Stimulated activated CD4-positive, alpha-beta T cell treated with anti-CD3 and anti-CD28 coated beads, Interleukin-1b, Interleukin-23, amount 100 ng/mL, for 4 hours (primary cell): ENCODE results near the gene NUP188.

ENCODE experiments used
- DNase-seq, 2 donors: peaks; one replicate each; pipeline ENCODE4 v3.0.0-alpha.2; 2020; ENCODE audit warnings: low read depth in 2 of 2

The NUP188 gene, protein sequence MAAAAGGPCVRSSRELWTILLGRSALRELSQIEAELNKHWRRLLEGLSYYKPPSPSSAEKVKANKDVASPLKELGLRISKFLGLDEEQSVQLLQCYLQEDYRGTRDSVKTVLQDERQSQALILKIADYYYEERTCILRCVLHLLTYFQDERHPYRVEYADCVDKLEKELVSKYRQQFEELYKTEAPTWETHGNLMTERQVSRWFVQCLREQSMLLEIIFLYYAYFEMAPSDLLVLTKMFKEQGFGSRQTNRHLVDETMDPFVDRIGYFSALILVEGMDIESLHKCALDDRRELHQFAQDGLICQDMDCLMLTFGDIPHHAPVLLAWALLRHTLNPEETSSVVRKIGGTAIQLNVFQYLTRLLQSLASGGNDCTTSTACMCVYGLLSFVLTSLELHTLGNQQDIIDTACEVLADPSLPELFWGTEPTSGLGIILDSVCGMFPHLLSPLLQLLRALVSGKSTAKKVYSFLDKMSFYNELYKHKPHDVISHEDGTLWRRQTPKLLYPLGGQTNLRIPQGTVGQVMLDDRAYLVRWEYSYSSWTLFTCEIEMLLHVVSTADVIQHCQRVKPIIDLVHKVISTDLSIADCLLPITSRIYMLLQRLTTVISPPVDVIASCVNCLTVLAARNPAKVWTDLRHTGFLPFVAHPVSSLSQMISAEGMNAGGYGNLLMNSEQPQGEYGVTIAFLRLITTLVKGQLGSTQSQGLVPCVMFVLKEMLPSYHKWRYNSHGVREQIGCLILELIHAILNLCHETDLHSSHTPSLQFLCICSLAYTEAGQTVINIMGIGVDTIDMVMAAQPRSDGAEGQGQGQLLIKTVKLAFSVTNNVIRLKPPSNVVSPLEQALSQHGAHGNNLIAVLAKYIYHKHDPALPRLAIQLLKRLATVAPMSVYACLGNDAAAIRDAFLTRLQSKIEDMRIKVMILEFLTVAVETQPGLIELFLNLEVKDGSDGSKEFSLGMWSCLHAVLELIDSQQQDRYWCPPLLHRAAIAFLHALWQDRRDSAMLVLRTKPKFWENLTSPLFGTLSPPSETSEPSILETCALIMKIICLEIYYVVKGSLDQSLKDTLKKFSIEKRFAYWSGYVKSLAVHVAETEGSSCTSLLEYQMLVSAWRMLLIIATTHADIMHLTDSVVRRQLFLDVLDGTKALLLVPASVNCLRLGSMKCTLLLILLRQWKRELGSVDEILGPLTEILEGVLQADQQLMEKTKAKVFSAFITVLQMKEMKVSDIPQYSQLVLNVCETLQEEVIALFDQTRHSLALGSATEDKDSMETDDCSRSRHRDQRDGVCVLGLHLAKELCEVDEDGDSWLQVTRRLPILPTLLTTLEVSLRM (N-terminal part only)

DNA sequence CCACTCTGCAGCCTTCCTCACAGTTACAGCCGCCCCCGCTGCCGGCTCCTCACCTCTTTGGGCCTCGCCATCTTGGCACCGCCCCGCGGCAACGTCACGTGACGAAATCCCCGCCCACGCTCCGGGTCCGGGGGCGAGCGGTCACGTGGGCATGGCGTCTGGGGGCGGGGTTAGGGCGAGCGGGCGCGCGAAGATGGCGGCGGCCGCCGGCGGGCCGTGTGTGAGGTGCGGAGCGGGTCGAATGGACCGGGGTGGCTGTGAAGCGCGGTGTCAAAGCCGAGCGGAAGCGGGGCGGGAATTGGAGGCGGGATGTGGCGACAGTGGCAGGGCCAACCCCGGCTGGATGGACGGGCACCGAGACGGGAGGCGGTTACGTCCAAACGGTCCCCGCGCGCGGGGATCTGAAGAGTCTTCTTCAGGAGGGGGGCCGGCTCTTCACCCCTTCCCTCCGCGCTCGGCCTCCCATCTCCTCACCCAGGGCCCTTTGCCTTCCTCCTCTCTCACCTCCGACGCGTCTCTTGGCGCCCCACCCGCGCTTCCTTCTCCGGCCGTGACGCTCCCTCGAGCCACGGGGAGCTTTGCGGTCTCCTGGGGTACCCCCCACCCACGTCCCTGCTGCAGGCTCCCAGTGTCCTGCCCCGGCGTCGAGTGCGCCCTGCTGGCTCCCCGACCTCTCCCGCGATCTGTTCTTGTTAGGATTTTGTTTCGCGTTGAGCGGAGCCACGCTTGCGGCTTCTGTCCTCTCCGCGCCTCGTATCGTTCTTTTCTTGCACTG is at the start of gene NUP188, which contains the start of gene DOLK:
Gene NUP188, plus strand, starts transcription at position 173 of the 775 bp plus-strand sequence. Its CDS starts 21 bp downstream, at position 194.
Gene DOLK, minus strand, starts transcription at position 77 of the 775 bp plus-strand sequence. CDS start 300 bp downstream, outside the sequence.
- peak; percentile 100 for DNase-seq

DNA sequence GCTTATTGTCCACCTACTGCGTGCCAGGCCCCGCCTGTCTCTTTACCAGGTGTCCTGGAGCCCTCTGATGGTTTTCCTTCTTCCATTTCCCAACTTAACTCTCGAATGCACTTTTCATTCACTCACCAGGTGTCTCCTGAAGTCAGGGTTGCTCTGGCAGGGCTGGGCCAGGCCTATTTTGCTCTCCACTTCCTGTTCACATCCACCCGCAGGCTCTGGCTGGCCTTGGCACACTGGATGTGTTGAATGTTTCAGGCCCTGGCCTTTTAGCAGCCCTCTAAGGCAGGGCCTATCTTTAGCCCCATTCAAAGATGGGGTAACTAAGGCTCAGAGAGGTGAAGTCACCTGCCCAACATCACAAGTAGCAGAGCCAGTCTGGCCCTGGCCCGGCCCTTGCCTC is 49.1 kb upstream of the NUP188 start:
- no peak for DNase-seq

DNA sequence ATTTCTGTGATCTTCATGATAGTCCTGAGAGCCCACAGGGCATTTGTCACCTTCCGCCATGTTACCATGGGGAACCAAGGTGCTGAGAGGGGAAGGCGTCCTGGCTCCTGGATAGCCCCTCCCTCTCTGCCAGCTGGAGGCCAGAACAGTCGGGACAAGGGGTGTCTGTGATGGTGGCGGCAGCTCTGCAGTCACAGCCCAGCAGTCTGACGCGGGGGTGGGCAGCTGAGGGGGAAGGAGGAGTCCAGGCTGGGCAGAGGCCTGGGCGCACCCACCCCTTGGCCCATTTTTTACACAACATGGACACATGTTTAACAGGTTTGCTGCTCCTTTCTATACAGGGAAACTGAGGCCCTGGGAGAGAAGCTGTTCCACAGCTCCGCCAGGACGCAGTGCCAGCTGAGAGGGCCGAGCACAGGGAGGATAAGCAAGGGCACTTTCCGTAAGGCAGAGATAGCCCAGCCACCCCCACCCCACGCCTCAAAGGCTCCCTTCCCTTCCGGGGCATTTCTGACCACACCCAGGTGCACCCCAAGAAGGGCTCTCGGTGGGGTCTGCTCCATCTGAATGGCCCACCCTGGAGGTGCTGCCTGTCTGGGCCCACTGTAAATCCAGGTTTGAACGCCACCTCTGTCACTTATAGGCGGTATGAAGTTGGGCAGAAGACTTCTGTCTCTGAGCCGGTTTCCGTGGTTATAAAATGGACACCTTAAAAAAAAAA is 48.5 kb upstream of the NUP188 start:
- DNase-seq = no peak

DNA sequence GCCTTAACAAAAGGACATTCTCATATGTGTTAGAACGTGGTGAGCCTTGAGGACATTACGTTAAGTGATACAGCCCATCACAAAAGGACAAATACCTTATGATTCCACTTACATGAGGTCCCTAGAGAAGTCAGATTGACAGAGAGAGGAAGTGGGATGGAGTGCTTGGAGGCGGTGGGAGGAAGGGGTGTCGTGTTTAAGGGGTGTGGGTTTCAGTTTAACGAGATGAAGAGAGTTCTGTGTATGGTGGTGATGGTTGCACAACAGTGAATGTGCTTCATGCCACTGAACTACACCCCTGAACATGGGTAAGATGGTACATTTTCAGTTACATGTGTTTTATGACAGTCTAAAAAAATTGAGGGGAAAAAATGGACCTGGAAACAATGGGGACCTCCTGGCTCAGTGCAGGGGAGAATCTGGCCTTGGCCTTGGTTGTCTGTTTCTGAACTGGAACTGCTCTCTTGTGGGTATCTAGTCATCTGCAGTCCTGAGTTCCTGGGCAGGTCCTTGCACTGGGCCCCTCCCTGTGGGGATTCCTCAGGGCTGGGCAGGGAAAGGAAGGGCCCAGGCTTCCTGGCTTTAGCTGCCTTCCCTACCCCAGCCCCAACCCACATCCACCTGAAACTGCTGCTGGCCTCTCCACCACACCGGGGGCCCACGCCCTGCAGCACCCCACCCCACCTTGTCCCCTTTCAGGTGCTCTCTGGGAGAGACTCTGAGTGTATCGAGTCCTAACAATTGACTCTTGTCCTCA is 47.8 kb upstream of the NUP188 start:
- no peak for DNase-seq

DNA sequence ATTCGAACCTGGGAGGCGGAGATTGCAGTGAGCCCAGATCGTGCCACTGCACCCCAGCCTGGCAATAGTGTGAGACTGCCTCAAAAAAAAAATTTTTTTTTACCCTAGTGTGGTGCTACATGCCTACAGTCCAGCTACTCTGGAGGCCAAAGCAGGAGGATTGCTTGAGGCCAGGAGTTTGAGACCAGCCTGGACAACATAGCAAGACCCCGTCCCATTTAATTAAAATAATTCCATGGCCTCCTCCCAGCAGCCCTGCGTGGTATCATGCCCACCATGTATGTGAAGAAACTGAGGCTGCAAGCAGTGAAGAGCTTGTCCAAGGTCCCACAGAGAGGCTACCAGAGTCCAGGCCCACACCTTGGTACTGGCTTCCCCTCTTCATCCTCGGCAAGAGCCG is 46.1 kb upstream of the NUP188 start:
- no peak for DNase-seq

DNA sequence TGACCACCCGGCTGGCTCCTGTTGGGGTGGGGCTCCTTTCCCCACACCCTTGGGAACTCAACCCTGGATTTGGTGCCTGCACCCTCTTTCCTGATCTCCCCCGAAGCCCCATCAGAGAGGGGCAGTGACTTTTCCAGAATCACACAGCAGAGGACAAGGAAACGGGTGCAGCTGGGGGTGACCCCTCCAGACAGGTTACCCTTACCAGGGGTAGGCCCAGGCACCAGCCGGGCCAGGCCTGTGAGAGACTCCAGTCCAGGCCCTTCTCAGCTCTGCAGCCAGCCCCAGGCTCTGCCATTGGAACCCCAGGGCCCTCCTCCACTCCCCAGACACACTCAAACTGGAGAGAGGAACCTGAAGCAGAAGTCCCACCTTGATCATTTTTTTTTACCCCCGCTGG is 45.7 kb upstream of the NUP188 start:
- DNase-seq = no peak

DNA sequence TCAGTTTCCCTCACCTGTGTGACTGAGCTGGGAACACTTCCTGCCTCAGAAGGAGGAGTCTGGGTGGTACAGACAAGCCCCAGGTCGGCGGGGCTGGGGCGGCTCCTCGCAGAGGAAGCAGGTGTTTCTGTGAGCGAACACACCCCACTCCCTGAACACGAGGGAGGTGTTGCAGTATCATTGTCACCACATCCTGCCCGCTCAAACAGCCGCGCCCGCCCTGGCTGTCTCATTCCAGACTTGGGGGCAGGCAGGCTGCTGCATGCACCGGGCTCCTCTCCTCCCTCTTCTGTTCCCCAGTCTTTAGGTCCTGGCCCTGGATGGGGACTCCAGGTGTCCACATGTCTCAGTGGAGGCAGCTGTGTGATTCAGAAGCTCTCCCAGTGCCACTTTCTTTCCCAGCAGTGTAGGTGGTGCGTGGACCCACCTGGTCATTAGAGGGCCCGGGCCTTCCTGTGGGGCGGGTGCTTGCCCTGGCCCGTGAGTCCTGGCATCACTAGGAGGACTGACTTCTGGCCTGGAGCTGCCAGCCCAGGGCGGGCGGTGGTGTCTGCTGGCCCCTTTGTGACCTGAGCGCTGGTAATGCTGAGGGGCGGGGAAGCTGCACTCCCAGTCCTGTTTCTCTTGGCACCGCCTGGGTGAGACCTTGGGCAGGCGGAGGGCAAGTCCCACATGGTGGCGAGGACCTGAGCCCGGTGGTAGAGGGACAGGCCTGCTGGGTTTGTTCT is 45.0 kb upstream of the NUP188 start:
- DNase-seq = peak; percentile 68 to 80

DNA sequence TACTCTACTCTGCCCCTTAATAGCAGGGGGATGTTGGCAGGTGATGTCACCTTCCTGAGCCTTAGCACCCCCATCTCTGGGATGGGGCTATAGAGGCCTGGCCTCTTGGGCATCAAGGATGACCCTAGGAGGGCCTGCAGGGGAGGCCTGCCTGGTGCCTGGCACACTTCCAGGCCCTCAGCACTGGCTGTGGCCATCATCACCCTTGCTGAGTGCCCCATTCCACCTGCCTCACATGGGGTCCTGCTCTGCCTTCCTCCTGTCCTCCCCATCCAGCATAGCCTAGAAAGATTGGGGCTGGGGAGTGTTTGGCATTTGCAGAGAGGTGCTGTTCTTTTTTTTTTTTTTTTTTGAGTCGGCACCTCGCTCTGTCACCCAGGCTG is 44.4 kb upstream of the NUP188 start:
- DNase-seq = no peak

DNA sequence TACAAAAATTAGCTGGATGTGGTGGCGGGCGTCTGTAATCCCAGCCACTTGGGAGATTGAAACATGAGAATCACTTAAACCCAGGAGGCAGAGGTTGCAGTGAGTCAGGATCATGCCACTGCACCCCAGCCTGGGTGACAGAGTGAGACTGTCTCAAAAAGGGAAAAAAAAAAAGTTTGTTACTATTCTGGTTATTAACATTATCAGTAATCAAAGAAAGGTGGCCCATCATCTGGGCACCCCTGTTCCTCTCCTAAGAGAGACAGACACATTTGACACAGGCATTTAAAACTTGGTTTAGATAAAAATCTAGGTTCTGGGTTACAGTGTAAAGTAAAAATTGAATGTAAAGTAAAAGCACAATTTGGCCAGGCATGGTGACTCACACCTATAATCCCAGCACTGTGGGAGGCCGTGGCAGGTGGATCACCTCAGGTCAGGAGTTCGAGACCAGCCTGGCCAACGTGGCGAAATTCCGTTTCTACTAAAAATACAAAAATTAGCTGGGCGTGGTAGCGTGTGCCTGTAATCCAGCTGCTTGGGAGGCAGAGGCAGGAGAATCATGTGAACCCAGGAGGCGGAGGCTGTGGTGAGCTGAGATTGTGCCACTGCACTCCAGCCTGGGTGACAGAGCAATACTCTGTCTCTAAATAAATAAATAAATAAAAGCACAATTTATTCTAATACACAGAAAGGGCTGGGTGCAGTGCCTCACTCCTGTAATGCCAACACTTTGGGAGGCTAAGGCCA is 43.5 kb upstream of the NUP188 start:
- no peak for DNase-seq

DNA sequence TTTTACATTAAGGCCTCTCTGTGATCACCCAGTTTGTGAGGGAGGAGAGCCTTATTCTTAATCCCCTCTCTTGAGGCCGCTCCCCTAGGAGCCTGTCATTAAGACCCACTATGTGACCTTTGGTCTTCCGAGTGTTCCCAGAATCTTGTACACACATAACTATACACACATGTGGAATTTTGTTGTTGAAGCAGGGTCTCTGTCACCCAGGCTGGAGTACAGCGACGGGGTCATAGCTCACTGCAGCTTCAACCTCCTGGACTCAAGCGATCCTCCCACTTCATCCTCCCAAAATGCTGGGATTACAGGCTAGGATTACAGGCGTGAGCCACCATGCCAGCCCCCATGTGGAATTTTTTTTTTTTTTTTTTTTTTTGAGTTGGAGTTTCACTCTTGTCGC is 41.5 kb upstream of the NUP188 start:
- DNase-seq = no peak

DNA sequence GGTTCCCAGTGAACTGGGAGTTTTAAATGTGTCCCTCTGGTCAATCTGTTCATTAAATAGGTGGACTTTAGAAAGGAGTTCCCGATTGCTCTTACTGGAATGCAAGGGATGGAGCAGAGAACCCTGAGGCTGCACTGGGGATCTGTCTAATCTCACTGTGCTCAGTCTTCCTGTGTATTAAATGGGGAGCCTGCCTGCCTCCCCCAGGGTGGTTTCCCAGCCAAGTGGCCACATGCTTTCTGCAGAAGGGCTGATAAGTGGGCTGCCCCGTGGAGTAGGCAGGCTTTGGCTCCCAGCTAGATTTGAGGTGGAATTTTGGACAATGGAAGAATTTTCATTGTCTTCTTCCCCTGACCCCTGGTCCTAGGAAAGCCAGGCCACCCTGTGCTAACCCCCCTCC is 40.8 kb upstream of the NUP188 start:
- no peak for DNase-seq

DNA sequence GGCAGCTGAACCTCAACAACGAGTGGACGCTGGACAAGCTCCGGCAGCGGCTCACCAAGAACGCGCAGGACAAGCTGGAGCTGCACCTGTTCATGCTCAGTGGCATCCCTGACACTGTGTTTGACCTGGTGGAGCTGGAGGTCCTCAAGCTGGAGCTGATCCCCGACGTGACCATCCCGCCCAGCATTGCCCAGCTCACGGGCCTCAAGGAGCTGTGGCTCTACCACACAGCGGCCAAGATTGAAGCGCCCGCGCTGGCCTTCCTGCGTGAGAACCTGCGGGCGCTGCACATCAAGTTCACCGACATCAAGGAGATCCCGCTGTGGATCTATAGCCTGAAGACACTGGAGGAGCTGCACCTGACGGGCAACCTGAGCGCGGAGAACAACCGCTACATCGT is 39.1 kb upstream of the NUP188 start:
- no peak for DNase-seq

DNA sequence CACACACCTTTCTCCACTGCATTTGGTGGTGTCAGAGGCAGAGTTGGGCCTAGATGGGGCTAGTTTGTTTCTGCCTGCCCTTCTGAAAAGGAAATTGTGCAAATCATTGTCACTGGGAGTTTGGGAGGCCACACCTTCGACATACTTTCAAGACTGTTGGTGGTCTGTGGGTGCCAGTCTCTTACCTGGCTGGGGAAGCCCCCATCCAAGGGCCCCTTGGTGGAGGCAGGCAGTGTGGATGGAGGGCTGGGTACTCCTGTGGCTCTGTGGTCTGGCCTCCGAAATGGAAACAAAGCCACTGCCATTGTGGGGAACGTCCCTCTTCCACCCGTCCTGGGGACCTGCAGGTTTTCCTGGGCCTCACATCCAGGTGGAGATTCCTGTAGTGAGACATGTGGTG is 37.6 kb upstream of the NUP188 start:
- DNase-seq = no peak

DNA sequence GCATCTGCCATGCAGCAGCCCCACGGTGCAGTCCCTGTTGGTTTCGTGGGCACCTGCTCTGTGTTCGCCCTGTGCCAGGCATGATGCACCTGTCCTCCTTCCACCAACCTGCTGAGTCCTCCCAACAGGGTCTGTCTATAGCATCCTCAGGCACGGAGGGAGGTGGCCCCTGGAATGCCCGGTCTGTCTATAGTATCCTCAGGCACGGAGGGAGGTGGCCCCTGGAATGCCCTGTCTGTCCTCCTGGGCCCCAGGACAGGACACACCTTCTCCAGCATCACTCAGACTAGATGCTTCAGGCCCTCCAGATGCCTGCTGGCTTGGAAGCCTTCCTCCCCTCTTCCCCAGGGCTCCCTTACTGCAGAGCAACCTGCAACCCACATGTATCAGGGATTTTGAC is 36.6 kb upstream of the NUP188 start:
- no peak for DNase-seq

DNA sequence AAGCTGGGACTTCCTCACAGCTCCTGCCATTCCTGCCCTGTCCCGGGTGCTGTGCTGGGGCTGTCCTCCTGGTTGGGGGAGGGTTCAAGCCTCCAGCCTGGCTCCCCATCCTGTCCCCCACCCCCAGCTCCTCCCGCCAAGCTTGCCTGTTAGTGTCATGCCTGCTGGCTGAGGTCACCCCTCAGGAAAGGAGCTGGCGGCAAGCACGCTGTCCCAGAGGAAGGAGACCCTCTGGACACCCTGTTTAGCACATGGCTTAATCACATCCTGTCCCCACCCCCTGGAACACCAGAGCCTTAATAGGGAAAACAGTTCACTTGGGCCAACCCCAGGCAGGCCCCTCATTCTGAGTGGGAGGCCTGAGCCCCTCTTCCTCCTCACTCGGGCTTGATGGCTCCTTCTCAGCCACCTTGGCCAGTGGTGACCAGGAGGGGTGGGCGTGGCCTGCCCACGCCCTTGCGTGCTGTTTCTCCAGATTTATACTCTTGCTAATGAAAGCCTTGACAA is 35.9 kb upstream of the NUP188 start:
- DNase-seq = no peak

DNA sequence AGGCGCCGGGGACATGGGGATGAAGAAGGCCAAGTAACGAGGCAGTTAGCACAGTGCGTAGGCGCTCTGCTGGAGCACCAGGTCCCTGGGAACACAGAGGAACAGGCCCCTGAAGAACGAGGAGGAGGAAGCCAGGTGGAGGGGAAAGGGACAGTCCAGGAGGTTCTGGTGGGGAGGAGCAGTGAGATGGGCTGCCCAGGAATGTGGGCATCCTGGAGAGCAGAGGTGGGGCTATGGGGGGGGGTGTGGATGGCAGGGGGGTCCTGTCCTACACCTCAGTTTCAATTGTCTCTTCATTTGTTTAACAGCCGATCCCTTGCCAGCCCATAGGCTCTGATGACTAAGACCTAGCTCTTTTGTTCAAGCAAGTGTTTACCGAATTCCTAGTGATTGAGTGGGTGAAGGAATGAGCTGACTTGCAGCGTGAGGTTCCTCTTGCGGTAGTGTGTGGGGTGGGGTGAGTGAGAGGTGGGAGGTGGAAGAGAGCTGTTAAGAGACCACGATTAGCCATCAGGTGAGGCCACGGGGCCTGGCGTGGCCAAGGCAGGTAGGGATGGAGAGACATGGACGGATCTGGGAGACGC is 35.1 kb upstream of the NUP188 start:
- no peak for DNase-seq

DNA sequence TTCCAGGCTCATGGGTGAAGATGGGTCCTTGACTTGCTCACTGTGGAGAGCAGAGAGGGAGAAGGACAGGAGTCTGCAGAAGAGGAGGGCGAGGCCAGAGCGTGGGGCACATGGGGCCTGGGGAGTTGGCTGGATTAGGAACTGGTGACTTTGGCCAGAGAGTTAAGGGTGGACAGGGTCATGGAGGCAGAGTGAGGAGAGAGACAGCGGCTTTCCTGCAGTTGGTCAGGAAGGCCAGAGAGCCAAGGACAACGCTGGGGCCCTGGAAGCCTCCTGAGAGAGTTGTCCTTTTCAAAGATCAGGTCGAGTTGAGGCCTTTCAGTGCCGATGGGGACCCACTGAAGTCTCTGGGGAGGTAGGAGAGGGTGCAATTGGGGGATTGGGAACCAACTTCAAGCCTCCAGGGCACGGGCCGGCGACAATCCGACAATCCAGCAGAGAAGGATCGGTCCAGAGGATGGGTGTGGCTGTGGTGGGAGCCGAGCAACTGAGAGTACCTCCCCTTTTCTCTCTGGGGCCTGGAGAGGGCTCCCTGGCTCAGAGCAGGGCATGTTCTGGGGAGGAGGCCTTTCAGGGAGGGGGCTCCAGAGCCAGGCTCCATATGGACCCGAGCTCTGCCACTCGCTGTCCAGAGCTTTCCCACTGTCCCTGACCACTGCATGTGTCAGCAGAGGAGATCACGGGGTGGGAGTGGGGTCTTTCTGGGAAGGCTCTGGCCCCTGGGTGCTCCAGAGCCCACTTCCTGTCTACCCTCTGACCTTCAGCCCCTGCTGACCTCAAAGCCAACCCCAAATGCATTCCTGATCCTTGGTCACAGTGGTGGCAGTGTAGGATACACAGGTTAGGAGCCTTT is 34.2 kb upstream of the NUP188 start:
- no peak for DNase-seq
